WTC11 (cell line): ENCODE measurements around the gene MTHFD1L.

Source experiments
- ATF3 ChIP-seq: sonication (generic); formaldehyde crosslinking; conservative IDR thresholded peaks from 2 replicates; pipeline ENCODE4 v1.8.1; 2022; ENCODE audit warnings: mild to moderate bottlenecking, missing genetic modification reagents
- CTCF ChIP-seq: fragments of 200-600 bp; IDR thresholded peaks from 2 replicates; pipeline ENCODE4 v1.8.0; 2022; ENCODE audit warnings: antibody characterized with exemption
- FOXP4 ChIP-seq: sonication (generic); formaldehyde crosslinking; IDR thresholded peaks from 2 replicates; pipeline ENCODE4 v1.8.0; 2022; ENCODE audit warnings: mild to moderate bottlenecking, missing genetic modification reagents
- GABPB1 ChIP-seq: sonication (generic); formaldehyde crosslinking; IDR thresholded peaks from 2 replicates; pipeline ENCODE4 v1.8.1; 2023; ENCODE audit warnings: mild to moderate bottlenecking, missing genetic modification reagents
- IRF2 ChIP-seq: sonication (generic); formaldehyde crosslinking; IDR thresholded peaks from 2 replicates; pipeline ENCODE4 v1.8.0; 2022; ENCODE audit warnings: low read depth, missing genetic modification reagents, borderline replicate concordance
- MLX ChIP-seq: sonication (generic); formaldehyde crosslinking; IDR thresholded peaks from 2 replicates; pipeline ENCODE4 v1.8.1; 2023; ENCODE audit warnings: mild to moderate bottlenecking, missing genetic modification reagents, moderate library complexity
- USF2 ChIP-seq: sonication (generic); formaldehyde crosslinking; IDR thresholded peaks from 2 replicates; pipeline ENCODE4 v1.8.1; 2023; ENCODE audit warnings: mild to moderate bottlenecking, missing genetic modification reagents, moderate library complexity

GRCh38 chr6:150966786-150967185, 101.3 kb downstream of the MTHFD1L start:
- TF ChIP-seq USF2 (CRISPR knock-in tag) (no peak), ATF3 (no peak), IRF2 (CRISPR knock-in tag) (no peak), CTCF (no peak), FOXP4 (CRISPR knock-in tag) (no peak), GABPB1 (CRISPR knock-in tag) (no peak), MLX (CRISPR knock-in tag) (no peak)
